ENCODE measurements around the gene AAGAB.

The AAGAB gene

GRCh38 chr15:67225336-67225735 lies 29.1 kb downstream of the AAGAB start:
- TF ChIP-seq CTCF (IDR thresholded peaks at IDR 0.05; ENCODE audit: low read depth, low read length), result no peak
- peak; percentile 27 for DNase-seq (ENCODE audit: low read depth, low spot score)
- H3K4me3 ChIP-seq (ENCODE audit: low read depth, low read length), result no peak overlapping the region
- in situ Hi-C loops (cut with HindIII; ENCODE audit: low sequenced_read_pairs), result no loop called here

GRCh38 chr15:67224889-67225288 lies 29.6 kb downstream of the AAGAB start:
- no peak for DNase-seq (ENCODE audit: low read depth, low spot score)
- no peak for TF ChIP-seq CTCF (IDR thresholded peaks at IDR 0.05; ENCODE audit: low read depth, low read length)
- in situ Hi-C loops (cut with HindIII; ENCODE audit: low sequenced_read_pairs), result no loop called here
- H3K4me3 ChIP-seq (ENCODE audit: low read depth, low read length), result no peak overlapping the region

GRCh38 chr15:67219288-67219687 lies 35.2 kb downstream of the AAGAB start:
- TF ChIP-seq CTCF (IDR thresholded peaks at IDR 0.05; ENCODE audit: low read depth, low read length), result no peak
- in situ Hi-C loops (cut with HindIII; ENCODE audit: low sequenced_read_pairs), result no loop called here

GRCh38 chr15:67218428-67218827 lies 36.0 kb downstream of the AAGAB start:
- in situ Hi-C loops (cut with HindIII; ENCODE audit: low sequenced_read_pairs), result no loop called here
- no peak overlapping the region for H3K4me3 ChIP-seq (ENCODE audit: low read depth, low read length)
- no peak for TF ChIP-seq CTCF (IDR thresholded peaks at IDR 0.05; ENCODE audit: low read depth, low read length)
- DNase-seq (ENCODE audit: low read depth, low spot score), result no peak

More at GRCh38 chr15:67219288-67219687, 35.2 kb downstream of the AAGAB start:
- no peak for DNase-seq (ENCODE audit: low read depth, low spot score)
- H3K4me3 ChIP-seq (ENCODE audit: low read depth, low read length), result no peak overlapping the region

- no peak for TF ChIP-seq CTCF (IDR thresholded peaks at IDR 0.05; ENCODE audit: low read depth, low read length)
- DNase-seq (ENCODE audit: low read depth, low spot score), result no peak
- in situ Hi-C loops (cut with HindIII; ENCODE audit: low sequenced_read_pairs), result no loop called here
- no peak overlapping the region for H3K4me3 ChIP-seq (ENCODE audit: low read depth, low read length)
Measured at GRCh38 chr15:67216859-67217258, 37.6 kb downstream of the AAGAB start.

- H3K4me3 ChIP-seq (ENCODE audit: low read depth, low read length), result no peak overlapping the region
- no peak for DNase-seq (ENCODE audit: low read depth, low spot score)
- in situ Hi-C loops (cut with HindIII; ENCODE audit: low sequenced_read_pairs), result no loop called here
- no peak for TF ChIP-seq CTCF (IDR thresholded peaks at IDR 0.05; ENCODE audit: low read depth, low read length)
Measured at GRCh38 chr15:67215102-67215501, 39.4 kb downstream of the AAGAB start.
